HL-60/S4 (cell line): ENCODE measurements around the gene SLC26A9.

Source experiments
- in situ Hi-C: fragments of 300-500 bp; cut with MboI; formaldehyde crosslinking; loops from 2 replicates; pipeline ENCODE4 v1.14.3; 2022; ENCODE audit warnings: low sequenced_read_pairs

SLC26A9 gene

DNA sequence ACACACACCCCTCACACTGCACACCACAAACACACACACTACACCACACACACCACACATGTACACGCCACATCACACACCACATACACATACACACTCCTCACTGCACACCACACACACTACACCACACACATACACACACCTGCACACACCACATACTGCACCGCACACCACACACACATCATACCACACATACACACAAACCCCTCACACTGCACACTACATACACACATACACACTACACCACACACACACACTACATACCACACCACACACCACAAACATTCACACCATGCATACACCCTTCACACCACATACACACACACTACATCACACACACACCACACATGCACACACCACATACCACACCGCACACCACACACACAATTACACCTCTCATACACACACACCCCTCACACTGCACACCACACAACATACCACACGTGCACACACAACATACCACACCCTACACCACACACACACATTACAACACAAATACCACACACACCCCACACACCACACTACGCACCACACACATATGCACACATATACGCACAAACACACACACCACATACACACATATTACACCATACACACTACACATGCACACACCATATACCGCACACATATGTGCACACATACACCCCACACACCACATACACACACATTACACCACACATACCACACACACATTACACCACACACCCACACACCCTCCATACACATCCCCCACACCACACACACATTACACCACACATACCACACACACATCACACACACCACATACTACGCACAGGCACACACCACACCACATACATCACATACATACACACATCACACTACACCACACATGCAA, 30.3 kb upstream of the SLC26A9 start:
- in situ Hi-C loops: no loop called here

DNA sequence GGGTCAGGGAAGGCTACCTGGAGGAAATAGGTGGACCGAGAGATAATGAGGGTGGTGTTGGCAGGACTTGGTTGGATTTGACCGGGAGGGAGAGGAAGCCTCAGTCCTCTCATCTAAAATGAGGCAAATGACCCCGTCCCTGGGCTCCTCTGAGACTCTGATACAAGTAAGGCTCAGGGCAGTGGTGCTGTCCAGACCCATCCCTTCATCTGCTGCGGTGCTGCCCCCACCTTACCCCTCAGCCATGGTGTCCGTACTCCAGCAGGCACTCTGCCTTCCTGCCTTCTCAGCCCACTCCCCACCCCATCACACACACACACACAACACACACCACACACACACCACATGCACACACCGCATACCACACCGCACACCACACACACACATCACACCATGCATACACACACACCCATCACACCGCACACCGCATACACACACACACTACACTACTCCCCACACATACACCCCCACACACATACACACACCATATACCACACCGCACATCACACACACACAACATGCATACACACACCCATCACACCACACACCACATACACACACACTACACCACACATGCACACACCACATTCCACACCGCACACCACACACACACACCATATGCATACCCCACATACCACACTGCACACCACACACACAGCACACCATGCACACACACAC, 29.4 kb upstream of the SLC26A9 start:
- in situ Hi-C loops: no loop called here

DNA sequence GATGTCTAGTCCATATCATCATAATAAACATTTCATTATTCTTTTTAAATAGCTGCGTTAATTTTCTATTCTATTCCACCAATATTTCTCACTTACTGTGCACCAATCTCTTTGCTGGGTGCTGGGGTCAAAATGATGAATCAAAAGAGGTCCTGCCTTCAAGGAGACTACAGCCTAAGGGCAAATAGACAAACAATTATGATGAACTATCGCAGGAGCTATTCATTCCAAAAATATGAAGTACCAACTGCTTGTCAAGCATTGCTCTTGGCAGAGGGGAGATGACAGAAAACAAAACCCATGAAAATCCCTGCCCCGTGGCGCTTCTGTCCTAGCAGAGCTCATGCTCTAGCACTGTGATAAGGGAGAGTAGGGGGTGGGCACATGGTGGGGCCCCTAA, 28.8 kb upstream of the SLC26A9 start:
- in situ Hi-C loops: no loop called here

DNA sequence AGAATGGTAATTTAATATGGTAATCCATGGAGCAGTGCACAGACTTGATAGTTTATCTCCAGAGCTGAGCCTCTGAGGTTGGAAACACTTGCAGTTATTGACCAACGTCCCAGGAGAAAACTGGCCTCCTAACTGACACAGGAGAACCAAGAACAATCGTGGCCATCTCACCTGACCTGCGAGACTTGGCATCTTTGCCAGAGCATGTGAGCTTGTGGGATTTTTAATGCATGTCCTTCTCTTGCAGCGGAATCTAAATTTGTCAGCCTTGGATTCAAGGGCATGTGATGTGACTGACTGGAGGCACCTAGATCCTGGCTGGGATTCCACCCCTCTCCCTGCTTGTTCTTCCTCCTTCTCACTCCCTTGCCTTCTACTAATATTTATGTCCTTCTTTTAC, 27.8 kb upstream of the SLC26A9 start:
- in situ Hi-C loops: no loop called here

DNA sequence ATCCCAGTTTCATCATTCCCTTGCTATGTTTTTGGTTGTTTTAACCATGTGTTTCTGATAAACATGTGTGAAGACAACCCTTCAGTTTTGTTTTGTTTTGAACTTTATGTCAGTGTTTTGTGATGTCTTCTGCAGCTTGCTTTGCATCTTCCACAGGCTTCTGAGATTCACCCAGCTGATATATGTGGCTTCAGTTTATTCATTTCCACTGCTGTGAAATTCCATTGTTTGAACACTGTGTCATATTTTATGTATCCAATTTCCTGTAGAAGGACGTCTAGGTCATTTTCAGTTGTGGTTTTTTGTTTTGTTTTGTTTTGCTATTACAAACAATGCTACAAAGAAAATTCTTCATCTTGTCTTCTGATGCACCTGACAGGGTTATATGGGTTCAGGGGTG, 27.2 kb upstream of the SLC26A9 start:
- in situ Hi-C loops: no loop called here

DNA sequence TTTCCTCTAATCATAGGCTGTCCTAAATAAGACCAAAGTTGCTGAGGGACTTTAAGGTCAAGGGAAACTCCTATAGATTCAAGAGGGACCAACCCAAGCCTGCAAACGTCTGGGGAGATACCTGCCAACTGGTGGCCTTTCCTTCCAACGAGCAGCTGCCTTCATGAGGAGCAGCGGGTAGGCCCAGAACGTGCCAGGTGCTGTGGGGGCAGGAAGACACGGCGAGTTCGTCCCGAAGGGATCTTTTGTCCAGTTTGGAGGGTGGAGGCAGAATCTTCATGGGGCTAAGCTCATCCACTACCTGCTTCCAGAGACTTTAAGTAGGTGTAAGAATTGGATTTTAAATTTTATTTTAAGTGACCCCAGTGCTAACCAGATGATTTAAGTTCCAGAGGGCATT, 26.0 kb upstream of the SLC26A9 start:
- in situ Hi-C loops: no loop called here

DNA sequence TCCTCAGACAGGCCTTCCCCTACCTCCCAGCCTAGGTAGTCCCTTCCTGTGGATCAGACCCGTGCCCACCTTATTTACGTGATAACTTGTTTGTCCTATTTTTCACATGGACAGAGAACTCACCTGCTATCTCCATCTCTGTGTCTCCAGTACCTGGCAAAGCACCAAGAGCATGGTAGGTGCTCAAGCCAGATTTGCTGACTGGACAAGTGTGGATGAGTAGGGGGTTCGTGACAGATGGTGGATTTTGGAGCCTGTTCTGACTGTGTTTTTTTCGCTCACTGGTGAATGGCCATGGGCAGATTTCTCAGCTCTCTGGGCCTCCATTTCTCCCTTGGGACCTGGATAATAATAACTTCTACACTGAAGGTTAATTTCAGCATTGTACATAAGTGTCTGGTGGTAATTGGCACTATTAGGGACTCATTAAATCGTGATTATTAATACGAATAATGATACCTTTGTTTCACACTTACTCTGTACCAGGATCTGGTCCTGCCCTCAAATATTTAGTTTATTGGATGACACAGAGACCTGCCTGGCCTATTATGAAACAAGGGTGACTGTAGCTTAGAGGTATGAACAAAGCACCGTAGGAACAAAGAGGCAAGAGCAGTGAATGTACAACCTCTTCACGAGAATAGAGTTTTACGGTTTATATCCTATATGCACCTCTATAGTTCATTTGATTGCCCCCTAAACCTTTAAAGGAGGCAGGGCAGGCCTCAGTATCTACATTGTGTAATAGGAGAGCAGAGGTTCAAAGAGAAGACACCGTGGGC, 24.5 kb upstream of the SLC26A9 start:
- in situ Hi-C loops: no loop called here

DNA sequence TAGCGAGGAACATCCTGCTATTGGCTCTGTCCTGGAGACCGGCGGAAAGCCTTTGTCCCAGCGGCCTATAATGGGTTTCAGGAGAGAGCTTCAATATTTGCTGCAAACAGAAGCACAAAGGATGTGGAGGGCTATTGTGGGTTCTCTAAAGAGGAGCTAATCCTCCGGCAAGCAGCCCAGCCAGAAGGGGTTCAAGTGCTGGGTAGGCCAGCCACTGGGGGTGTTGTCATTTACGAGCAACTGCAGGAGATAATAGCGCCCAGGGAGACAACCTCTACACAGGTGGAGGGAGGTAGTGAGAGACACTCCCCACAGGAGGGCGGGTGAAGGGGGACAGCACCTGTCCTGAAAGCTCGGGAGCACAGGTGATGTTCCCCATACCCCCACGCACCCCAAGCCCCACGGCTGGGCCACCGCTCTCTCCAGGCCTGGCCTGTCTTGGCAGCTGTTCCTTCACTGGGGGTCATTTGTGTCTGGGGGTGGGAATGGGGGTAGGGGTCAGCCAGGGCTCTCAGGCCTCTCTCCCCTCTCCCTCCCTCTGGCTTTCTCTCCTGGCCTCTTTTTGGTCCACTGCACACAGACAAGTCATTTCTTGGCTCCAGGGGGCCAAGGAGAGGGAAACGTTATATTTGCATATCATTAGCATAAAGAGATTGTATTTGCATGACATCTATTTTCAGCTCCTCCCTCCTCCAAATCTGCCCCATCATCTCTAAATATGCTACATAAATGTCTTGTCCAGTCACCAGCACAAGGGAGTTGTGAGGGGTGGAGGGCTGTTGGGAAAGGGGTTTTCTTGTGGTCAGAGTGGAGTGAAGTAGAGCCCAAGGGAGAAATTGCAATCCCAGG, 22.0 kb upstream of the SLC26A9 start:
- in situ Hi-C loops: no loop called here

DNA sequence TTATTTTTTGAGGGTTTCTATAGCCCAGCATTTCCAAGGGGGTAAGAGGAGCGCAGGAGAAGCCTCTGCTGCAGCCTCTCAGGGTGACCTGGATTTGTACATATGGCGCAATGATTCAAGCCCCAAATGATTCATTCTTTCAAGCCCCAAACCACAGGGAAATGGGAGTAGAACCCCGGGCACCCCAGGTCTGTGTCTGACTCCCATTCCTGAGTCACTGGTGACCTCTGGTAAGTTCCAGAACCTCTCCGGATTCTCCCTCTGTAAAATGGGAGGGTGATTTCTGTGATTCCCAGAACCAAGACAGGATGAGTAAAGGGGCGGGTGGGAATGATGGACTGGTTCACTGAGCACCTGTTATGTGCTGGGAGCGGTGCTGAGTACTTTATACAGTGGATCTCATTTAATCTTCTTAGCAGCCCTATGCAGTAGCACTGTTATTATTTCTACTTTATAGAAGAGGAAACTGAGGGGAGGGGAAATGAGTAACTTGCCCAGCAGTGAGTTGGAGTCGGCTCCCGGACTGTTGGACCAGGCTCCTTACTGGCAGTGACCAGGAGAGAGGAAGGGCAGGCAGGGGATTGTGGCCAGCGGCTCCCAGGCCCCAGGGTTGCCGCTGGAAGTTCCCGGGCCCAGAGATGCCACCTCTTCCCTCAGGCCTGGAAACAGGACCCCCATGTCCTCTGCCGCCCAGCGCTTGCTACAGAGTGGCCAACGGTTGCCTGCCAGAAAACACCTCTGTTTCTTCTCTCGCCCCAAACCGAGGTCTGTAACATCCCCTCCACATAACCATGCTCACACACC, 20.3 kb upstream of the SLC26A9 start:
- in situ Hi-C loops: loop anchor here (5.0 kb wide), 1 partner anchor 36 kb away; no protein-coding TSS in a partner anchor

DNA sequence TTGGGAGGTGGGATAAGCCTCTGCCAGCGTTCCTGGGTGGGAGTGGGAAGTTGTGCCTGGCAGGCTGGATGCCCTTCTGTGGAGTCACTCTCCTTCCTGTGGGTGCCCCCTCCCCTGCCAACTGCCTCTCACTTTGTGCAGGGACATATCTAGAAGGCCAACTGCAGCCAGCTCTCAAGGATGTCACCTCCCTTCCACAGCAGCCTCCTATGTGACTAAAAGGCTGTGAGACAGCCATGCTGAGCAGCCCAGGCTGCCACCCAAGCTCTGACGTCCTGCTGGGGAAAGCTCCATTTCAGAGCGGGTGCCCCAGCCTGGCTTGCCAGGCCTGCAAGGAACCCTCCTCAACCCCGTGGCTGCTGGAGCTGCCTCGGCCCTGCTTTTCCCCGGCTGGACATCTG, 19.6 kb upstream of the SLC26A9 start:
- in situ Hi-C loops: loop anchor here (5.0 kb wide), 1 partner anchor 36 kb away; no protein-coding TSS in a partner anchor

DNA sequence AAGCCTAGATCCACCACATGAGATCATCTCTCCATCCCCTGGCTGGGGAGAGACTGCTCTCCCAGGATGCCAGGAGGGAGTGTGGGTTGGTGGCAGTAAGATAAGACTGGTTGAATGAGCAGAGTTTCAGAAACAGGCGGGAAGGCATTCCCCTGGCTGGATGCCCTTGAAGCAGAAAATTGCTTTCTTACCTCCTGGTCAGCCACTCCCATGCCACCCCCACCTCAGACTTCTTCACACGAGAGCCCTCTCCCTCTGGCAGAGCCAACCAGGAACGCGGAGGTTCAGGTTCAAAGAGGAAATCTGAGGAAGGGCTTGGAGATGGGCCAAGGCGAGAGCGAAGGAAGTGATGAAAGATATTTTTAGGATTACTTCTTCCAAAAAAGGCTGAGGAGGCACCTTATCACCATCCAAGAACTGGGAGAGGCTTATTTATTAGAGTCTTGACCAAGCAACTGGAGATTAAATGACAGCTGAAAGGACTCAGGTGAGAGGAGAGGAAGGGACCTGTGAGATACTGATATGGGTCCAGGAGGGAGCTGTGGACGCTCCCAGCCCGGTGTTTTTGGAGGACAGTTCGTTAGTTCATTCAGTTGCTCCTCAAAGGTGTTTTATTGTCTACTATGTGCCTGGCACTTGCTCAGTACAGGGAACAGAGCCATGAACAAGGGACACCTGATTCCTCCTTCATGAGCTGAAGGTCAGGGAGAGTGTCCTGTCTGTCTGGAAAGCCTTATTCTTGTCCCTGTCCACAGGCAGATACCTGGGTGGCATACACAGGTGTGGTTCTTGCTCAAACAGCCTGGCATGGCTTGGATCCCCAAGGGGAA, 18.9 kb upstream of the SLC26A9 start:
- in situ Hi-C loops: loop anchor here (5.0 kb wide), 1 partner anchor 35 kb away; no protein-coding TSS in a partner anchor

DNA sequence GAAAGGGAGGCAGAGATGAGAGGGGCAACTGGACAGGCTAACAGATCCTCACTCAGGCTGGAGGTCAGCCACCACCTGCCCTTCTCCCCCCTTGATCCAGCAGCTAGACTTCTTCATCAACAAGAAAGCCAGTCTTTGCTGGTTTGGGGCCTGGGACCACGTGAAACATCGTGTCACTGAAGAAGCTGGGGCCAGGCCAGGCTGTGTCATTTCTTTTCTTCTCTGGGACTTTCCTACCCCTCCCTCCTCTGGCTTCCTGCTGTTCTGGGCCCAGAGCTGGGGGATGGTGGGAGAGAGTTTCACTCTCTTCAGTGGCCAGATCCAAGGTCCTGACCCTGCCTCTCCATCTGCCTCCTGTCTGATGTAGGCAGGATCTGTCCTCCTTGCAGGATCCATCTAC, 18.1 kb upstream of the SLC26A9 start:
- in situ Hi-C loops: loop anchor here (5.0 kb wide), 1 partner anchor 34 kb away; no protein-coding TSS in a partner anchor

DNA sequence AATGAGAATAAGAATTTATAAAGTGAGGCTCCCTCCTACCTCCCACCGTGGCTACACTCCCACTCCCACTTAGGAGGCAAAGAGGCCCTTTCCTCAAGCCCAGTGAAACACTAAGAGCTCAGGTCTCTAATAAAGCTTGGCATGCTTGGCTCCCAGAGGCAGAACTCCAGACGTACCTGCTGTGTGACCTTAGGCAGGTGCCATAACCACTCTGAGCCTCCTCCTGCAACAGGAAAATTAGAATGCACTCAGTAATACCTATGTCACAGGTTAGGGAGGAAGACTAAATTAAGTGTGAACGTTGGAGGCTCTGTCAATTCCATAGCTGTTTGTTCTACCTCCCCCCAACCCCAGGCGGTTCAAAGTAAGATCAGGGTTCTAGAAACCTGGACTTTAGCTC, 16.5 kb upstream of the SLC26A9 start:
- in situ Hi-C loops: loop anchor here (5.0 kb wide), 1 partner anchor 32 kb away; no protein-coding TSS in a partner anchor

DNA sequence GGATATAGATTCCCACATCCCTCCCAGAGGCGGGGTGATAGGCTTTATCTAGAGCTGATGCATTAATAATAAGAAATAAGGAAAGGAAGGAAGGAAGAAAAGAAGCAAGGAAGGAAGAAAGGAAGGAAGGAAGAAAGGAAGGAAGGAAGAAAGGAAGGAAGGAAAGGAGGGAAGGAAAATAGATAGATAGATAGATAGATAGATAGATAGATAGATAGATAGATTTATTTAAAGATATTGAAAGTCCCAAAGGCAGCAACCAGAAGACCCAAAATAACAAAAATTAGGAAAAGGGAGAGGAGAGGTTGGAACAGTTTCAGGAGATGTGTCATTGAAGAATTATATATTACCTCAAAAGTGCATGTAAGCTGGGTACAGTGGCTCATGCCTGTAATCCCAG, 12.2 kb upstream of the SLC26A9 start:
- in situ Hi-C loops: no loop called here

DNA sequence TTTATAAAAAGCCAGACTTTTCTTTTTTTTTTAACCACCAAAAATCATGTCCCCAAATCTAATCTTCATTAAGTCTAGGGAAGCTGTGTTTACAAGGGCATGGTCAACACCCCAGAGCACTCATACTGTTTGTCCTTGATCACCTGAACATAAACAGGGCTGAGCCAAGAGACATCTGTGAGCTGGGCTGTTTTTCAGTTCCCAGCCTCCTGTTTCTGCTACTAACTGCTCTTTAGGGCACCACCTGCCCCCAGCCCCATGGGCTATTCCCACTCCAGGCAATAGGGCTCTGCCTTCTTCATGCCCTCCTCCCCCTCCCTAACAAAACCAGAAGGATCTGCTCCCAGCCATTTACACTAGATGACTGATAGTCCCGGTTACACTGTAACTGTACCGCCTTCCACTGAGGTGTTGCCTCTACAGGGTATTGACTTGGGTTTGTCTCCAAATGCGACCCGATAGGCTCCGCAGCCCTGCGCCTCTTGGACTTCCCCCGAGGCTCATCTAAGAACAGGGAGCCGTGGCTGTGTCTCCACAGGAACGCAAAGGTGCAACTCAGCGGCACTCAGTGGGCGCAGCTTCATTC, 11.7 kb upstream of the SLC26A9 start:
- in situ Hi-C loops: no loop called here

DNA sequence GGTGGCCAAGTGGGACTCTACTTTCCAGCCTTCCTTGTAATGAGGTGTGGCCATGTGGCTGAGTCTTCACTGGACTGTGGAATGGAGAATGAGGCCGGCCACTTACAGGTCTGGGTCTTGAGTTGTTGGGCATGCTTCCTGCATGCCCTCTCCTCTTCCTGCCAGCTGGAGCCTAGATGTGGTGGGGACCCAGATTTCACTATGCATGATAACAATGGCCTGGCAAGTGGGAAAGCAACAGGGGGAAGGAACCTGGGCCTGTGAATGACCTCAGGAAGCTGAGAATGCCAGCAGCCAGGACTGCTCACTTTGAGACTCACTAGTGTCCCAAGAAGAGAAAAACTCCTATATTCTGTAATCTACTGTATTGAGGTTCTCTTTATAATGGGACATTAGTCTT, 8.5 kb upstream of the SLC26A9 start:
- in situ Hi-C loops: no loop called here

DNA sequence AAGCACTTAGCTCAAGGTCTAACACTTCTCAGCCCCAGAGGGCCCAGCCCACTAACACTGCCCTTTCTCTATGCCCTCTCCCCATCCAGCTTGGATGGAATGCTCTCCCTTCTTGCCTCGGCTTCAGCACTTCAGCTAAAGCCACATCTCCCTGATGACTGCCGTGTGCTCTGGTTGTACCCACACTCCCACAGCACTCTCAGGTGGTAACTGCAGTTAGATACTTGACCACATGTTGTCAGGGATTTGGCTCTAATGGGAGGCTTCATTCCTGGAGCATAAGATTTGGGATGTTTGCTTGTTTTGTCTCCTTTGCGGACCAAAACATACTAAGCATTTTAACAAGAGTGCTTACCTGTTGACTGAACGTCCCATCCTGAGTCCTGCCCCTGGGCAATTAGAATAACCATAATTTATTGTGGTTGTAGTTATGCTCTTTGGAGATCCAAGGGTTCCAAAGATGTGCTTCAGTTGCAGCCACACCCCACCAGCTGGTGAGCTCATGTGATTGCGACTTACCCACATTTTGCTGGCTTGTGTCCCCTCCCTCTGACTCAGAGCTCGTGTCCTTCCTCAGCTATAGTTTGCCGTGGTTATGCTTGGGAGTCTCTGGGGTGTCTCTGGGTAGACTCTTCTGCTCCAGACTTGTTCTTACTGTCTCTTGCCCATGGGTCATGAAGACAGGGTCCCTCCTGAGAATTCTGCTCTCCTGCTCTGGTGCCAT, 7.7 kb upstream of the SLC26A9 start:
- in situ Hi-C loops: no loop called here

DNA sequence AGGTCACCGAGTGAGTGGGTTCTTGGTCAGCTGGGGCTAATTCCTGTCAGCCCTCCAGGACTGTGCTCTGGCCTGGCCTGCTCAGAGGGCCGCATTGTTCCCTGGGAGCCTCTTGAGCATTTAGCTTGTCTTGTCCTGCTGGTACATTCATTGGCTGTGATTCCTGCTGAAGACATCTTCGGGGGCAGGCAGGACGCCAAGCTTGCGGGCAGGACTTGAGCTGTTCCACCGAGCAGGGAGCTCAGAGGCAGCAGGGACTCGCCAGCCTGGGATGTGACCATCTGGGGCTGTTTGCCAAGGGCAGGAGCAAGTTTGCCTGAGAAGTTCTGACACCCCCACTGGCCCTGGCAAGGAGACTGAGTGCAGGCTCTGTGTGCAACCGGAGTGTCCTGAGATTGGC, 7.0 kb upstream of the SLC26A9 start:
- in situ Hi-C loops: no loop called here
